Muscle of back (tissue), 11 donors: ENCODE measurements around the gene TRIB2. TPM values are rescaled to one million over a fixed set of nuclear protein-coding genes. Genes with fewer than 3 reads are reported as not detected.
A peak's percentile ranks its signal among the peaks of the same experiment; 100 is the strongest.

ENCODE experiments used
- DNase-seq, 3 donors: peaks; one replicate each; pipeline versions ENCODE4 v3.0.0 to v3.0.0-alpha.2; 2013
- polyA plus RNA-seq, 10 donors: library from polyadenylated mRNA; unstranded; fragments of 120-200 nt; gene quantifications; one replicate each; pipeline ENCODE4 v1.2.1, GENCODE V29; 2013; ENCODE audit not compliant: insufficient read length in 10 of 10

Gene TRIB2
- polyA plus RNA-seq, 10 donors: 46.6 to 79.7 (median 54.8) TPM

GRCh38 chr2:12719400-12720277 lies 2.9 kb downstream of the TRIB2 start:
- DNase-seq: peak in 2 of 3 donors; percentile 29 to 73

DNA sequence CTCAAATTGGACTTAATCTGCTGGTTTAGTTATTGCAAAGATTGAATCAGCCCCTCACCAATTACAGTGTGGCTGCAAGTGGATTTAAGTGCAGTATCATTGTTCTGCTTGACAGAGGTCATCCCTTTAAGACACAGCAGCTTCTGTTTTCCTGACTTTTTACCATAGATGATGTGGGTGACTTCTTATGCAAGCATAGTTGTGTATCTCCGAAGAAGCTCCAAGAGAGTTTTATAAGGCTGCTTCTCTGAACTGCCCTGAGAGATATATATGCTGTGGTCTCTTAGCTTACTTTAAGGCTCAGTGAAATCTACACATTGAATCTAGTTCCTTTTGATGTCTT lies 3.5 kb downstream of the TRIB2 start:
- DNase-seq: peak in 2 of 3 donors; percentile 22 to 68

DNA sequence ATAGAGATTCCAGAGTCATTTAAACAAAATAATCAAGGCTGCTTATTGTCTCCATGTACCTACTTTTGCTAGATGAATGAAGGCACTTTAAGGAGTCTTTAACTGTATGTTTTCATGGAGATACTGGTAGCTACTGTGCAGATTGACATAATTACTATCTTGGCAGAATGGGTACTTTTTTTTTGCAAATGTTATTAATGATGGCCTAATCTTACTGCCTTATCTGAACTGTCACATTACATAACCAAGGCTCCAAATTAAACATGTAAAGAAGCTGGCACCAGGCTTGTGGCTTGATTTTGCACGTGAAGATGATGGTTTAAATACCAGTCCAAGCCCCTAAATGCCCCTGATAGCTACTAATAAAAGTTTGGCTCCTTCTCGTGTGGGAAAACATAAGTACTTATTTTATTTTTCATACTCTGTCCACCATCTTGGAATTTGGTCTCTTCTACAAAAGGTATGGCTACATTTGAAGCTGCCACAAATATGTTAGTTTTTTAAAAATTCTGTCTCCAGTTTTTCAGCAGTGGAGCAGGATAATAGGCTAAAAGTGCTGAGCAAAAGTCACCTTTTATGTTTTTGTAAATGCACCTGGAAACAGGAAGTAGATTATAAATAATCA lies 4.1 kb downstream of the TRIB2 start:
- no peak for DNase-seq

GRCh38 chr2:12721566-12722446 lies 5.1 kb downstream of the TRIB2 start:
- DNase-seq: peak in 1 of 3 donors; percentile 47

DNA sequence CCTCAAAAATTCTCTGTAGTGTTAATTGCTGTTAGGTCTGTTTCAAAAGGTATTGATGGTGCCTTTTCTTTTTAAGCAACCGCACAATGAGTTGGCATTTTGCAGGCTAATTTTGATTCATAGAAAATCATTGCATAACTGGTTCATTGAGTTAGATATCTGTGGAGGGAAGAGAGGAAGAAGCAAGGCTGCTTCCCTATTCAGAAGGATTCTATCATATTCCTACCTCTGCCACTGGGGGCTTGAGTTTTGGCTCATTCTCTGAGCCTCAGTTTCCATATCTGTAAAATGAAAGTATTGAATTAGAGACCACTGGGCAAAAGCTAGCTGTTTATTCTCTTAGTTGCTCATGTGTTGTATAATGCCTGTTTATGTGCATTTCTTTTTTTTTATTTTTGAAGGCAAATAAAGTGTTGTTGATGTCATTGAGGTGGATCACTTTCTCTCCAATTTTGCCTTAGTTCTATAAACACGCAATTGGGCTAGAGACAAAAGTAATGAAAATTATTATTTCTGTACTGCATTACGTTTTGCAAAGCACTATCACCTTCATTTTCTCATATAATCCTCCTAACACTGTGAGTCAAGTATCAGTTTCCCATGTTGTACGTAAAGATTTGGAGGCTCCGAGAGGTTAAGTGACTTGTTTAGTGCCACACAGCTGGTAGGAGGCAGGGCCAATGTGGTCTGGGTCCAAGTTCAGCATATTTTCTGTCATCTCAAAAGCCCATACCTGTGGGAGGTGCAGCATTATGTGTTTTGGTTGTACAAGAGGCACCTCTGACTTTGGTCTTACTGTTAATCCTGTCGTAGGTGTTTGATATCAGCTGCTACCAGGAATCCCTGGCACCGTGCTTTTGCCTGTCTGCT lies 5.9 kb downstream of the TRIB2 start:
- DNase-seq: no peak

DNA sequence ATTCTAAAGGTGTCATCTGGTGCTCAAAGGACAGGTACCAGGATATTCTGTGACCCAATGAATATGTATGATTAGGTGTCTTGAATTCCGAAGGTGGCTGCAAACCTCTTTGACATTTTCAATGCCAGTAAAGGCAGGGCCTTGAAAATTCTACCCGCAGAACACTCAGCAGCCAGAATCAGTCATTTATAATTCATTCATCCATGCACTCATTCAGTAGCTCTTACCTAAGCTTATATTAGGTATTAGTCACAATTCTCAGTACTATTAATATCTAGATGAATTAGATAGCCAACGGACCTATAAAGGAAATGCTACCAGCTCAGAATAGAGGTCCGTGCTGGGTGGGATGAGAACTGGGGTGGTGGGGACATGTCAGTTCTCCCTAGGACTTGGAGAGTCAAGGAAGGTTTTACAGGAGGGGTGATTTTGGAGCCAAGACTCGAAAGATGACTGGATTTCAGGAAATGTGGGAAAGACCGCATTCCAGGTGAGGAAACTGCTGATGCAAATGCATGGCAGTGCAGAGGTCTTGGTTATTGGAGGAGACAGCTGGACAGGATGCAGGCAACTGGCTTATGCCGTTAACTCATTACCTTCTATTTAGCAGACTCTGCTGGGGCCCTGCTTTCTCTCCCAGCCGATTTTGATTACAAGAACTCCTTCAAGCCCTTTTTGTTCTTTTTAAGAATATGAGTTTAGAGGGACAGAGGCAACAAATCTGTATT lies 7.2 kb downstream of the TRIB2 start:
- no peak for DNase-seq

DNA sequence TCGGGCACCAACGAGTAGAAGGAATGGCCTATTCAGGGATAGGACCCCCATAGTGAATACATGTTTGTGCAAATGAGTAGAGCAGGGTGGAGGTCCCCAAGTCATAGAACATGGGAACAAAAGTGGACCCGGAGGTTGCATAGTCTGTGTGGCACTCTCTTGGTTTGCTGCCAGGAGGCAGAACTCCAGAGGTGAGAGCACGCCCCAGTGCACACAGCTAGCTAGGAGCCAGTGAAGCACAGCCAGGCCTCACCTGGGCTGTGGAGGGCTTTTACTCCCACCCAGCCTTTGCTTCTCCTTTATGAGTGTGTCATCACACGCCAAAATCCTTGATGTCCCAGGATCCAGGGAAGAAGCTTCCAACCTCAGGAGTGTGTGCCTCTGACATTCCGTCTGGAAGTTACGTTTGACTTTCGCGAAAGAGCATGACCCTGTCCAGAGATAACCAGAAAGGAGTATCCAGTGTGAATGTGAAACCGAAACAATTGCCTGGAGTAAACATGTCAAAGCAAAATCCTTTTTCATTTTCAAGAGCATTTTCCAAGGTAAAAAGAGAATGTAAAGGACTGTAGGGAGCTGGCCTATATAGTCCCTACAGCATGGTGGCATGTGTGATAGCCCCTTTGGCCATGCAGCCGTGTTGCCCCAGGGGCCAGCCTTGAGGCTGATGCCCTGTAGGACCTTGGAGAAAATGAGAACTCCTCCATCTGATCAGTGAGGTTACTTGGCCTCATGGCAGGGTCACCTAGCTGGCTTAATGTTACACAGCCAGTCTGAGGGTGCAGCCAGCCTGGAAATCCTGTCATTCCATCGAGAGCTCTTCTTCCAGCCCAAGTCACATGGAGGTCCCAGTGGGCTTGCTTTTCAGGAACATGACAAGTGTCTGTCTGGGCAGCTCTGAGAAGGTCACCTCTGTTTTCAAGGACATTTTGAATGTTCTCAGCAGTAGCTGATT lies 8.8 kb downstream of the TRIB2 start:
- no peak for DNase-seq

GRCh38 chr2:12726271-12726670 lies 9.5 kb downstream of the TRIB2 start:
- no peak for DNase-seq

DNA sequence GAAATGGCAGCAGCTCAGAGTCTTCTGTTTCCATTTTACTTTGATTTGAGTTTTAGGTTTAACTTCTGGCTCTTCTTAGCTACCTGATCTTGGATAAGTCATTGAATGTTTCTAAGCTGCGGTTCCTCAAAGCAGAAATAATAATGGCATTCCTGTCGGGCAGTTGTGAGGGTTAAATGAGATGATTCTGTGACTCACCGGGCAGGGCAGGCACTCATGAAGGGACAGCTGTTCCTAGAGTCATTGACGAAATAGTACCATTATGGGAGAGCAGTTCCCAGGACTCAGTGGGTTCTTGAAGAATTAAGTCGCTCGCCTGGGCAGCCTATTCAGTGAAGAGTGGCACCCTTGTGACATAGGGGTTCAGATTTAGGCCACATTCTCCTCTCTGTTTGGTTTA lies 10.3 kb downstream of the TRIB2 start:
- no peak for DNase-seq

- no peak for DNase-seq
Measured at GRCh38 chr2:12727641-12728040, 10.9 kb downstream of the TRIB2 start.

- DNase-seq: no peak
Measured at GRCh38 chr2:12728221-12728777, 11.6 kb downstream of the TRIB2 start.

- DNase-seq: no peak
Measured at GRCh38 chr2:12730265-12730664, 13.5 kb downstream of the TRIB2 start.

GRCh38 chr2:12731701-12732280 lies 15.1 kb downstream of the TRIB2 start:
- peak in 1 of 3 donors; percentile 37 for DNase-seq

DNA sequence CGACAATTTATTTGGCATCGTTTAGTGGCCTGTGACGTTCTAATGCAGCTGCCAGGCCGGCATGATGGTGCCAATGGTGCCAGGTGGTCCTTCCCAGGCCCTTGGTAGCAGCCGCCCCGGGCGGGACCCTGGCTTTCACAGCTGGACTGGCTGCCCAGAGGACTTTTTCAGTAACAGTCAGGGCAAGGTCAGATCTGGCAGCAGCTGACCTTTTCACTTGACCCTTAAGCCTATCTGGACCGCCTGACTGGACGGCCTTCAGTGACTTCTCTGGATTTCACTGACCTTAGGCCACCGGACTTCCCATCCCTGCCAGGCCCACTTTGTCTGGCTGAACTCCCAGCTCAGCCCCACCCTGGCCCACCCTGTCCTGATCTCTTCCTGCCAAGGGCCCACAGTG lies 15.9 kb downstream of the TRIB2 start:
- peak; percentile 11 to 62 (median 30) for DNase-seq

DNA sequence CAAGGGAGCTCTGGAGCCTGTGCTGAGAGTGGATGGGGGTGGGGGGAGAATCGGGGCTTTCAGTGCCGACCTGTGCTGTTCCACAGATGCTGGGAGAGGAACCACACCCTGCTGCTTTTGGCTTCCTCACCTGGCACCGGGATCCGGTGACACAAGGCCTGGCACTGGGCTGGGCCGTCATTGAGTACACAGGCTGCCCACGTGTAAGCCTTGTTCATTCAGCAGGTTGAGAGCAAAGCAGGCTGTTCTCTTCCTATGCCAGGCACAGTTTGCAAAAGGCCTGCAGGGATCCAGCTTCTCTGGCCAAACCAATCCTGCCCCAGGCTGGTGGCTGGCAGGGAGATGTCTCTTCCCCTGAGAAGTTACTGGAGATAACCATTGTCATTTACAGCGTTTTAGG lies 17.1 kb downstream of the TRIB2 start:
- DNase-seq: no peak

DNA sequence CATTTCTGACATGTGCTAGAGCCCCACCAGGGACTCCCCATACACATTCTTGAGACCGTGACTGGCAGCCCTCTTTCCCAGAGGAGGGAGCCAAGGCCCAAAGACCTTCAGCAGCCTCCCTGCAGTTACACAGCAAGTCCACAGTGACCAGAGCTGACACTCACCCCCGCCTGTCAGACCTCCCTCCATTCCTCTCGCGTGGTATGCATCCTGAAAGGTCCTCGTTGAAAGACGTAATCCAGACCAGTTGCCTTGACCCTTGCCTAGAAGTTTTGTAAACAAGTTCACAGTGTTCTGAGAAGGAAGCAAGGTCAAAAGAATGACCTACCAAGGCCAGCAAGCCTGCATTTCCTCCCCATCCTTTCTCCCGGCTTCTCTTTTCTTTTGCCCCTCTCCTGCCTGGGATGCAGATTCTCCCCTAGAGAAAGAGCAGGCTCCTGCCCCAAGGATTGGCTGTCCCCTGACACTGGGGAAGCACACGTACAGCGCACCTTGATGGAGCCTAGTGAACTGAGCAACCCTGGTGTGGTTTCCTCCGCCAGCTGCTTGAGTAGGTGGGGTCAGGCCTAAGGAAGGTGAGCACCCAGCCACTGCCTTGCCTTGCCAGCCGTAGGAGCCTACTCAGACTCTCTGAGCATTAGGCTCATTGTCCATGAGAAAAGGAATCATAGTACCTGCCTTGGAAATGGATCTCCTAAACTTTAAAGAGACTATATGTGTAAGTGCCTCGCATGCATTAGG lies 18.3 kb downstream of the TRIB2 start:
- no peak for DNase-seq

GRCh38 chr2:12737297-12737696 lies 20.6 kb downstream of the TRIB2 start:
- no peak for DNase-seq
